ENCODE results near the gene RAB29. TPM values are rescaled to one million over a fixed set of nuclear protein-coding genes. Genes with fewer than 3 reads are reported as not detected.

RAB29 gene
- 20.9 and 25.4 TPM in 2 replicates for total RNA-seq

GRCh38 chr1:205775015-205775716 is at the start of gene RAB29:
Gene RAB29 (minus strand): TSS chr1:205775482. CDS start chr1:205774956, 526 bp downstream.

GRCh38 chr1:205812878-205813754 is 37.8 kb upstream of the RAB29 start, which contains the start of gene SLC41A1:
Gene SLC41A1 (minus strand): TSS chr1:205813198. CDS start chr1:205810441, 2,757 bp downstream.

GRCh38 chr1:205750138-205751035 is 24.9 kb downstream of the RAB29 start, which contains the start of gene NUCKS1:
Gene NUCKS1 (minus strand): TSS chr1:205750182. CDS start chr1:205749973, 209 bp downstream.

Other genes starting within 250 kb of the RAB29 start
- 9.3 and 12.1 TPM in 2 replicates for gene ELK4, start 143.5 kb downstream of the RAB29 start, total RNA-seq
- gene SLC45A3, start 95.0 kb downstream of the RAB29 start, total RNA-seq: 3.0 and 6.3 TPM in 2 replicates
- 67.5 and 72.4 TPM in 2 replicates for gene NUCKS1, start 25.3 kb downstream of the RAB29 start, total RNA-seq
- 16.3 and 16.6 TPM in 2 replicates for gene SLC41A1, start 37.7 kb upstream of the RAB29 start, total RNA-seq
- not detected in 2 replicates for gene PM20D1, start 74.7 kb upstream of the RAB29 start, total RNA-seq
- not detected in 2 replicates for gene SLC26A9, start 168.0 kb upstream of the RAB29 start, total RNA-seq
- 28.8 and 48.5 TPM in 2 replicates for gene RAB7B, start 227.9 kb upstream of the RAB29 start, total RNA-seq
- gene CTSE, start 248.4 kb upstream of the RAB29 start, total RNA-seq: 0.08 and 0.34 TPM in 2 replicates